Fibroblast of lung (primary cell): ENCODE measurements around the gene RIN3. TPM values are rescaled to one million over a fixed set of nuclear protein-coding genes. Genes with fewer than 3 reads are reported as not detected.

Source experiments
- DNase-seq, 2 donors: peaks; one replicate each; pipeline versions ENCODE4 v3.0.0 to v3.0.0-alpha.2; 2010; ENCODE audit warnings: low read depth in 2 of 2
- H2AFZ ChIP-seq: 2 replicates; pipeline ENCODE4 v1.5.1; 2012; ENCODE audit warnings: low read length, control low read depth, inconsistent platforms
- H3K27ac ChIP-seq: 2 replicates; pipeline ENCODE4 v1.5.1; 2011; ENCODE audit warnings: low read length, control low read depth; ENCODE audit not compliant: insufficient read depth
- H3K27me3 ChIP-seq: 2 replicates; pipeline ENCODE4 v1.5.1; 2011; ENCODE audit warnings: mild to moderate bottlenecking, low read length; ENCODE audit not compliant: control insufficient read depth, insufficient read depth
- H3K36me3 ChIP-seq: 2 replicates; pipeline ENCODE4 v1.5.1; 2011; ENCODE audit warnings: low read length; ENCODE audit not compliant: control insufficient read depth, insufficient read depth
- H3K4me1 ChIP-seq: 2 replicates; pipeline ENCODE4 v1.5.1; 2011; ENCODE audit warnings: low read length; ENCODE audit not compliant: control insufficient read depth, insufficient read depth; ENCODE audit errors: extremely low read depth
- H3K4me2 ChIP-seq: 2 replicates; pipeline ENCODE4 v1.5.1; 2011; ENCODE audit warnings: low read length, control low read depth; ENCODE audit not compliant: insufficient read depth; ENCODE audit errors: extremely low read depth
- H3K4me3 ChIP-seq, 4 experiments: fragments of 200-600 bp in 1 of 4; sonication (generic) in 1 of 4; replicated peaks in 1 of 4; 2 replicates each; pipeline ENCODE4 v1.5.1; 2011 to 2016; ENCODE audit warnings: low read length in 4 of 4, low read depth in 3 of 4, mild to moderate bottlenecking in 3 of 4, control low read depth in 2 of 4, inconsistent platforms in 1 of 4, mixed read lengths in 1 of 4; ENCODE audit not compliant: insufficient read depth in 1 of 4; ENCODE audit errors: control extremely low read depth in 1 of 4
- H3K79me2 ChIP-seq: 2 replicates; pipeline ENCODE4 v1.5.1; 2012; ENCODE audit warnings: mild to moderate bottlenecking, low read length, inconsistent platforms; ENCODE audit not compliant: control insufficient read depth, insufficient read depth
- H3K9ac ChIP-seq: 2 replicates; pipeline ENCODE4 v1.5.1; 2011; ENCODE audit warnings: mild to moderate bottlenecking, low read length, control low read depth; ENCODE audit not compliant: insufficient read depth
- H3K9me3 ChIP-seq: 2 replicates; pipeline ENCODE4 v1.5.1; 2012; ENCODE audit warnings: low read depth, low read length; ENCODE audit not compliant: control insufficient read depth, insufficient read depth
- H4K20me1 ChIP-seq: 2 replicates; pipeline ENCODE4 v1.5.1; 2011; ENCODE audit warnings: low read length; ENCODE audit not compliant: control insufficient read depth, insufficient read depth; ENCODE audit errors: extremely low read depth
- EZH2 ChIP-seq: IDR thresholded peaks from 2 replicates; pipeline ENCODE4 v1.5.1; 2012; ENCODE audit warnings: low read length, control low read depth, mild to moderate bottlenecking; ENCODE audit errors: missing control alignments
- polyA plus RNA-seq, 2 donors: library from polyadenylated mRNA; depleted of rRNA in 1 of 2; stranded (reverse) in 1 of 2; unstranded in 1 of 2; fragments of >200 nt; gene quantifications; 2 replicates each; pipeline ENCODE4 v1.2.1, GENCODE V29; 2011 to 2012; ENCODE audit warnings: missing spikeins in 1 of 2
- total RNA-seq: library from RNA; depleted of rRNA; stranded (reverse); fragments of >200 nt; gene quantifications from 2 replicates; pipeline ENCODE4 v1.2.1, GENCODE V29; 2014
- TF ChIP-seq, protein P1 (sequence below), 2 donors: IDR thresholded peaks in 1 of 2; conservative IDR thresholded peaks in 1 of 2; 1 replicate in 1 of 2; 2 replicates in 1 of 2; pipeline ENCODE4 v1.5.1; 2011 to 2012; ENCODE audit warnings: low read length in 2 of 2, control low read depth in 1 of 2, inconsistent platforms in 1 of 2, low read depth in 1 of 2, mild to moderate bottlenecking in 1 of 2

Gene RIN3
- total and polyA plus RNA-seq, 2 donors (not counting 1 experiment from before 2014, with no cell fraction given), result 8.9 to 9.2 TPM

DNA sequence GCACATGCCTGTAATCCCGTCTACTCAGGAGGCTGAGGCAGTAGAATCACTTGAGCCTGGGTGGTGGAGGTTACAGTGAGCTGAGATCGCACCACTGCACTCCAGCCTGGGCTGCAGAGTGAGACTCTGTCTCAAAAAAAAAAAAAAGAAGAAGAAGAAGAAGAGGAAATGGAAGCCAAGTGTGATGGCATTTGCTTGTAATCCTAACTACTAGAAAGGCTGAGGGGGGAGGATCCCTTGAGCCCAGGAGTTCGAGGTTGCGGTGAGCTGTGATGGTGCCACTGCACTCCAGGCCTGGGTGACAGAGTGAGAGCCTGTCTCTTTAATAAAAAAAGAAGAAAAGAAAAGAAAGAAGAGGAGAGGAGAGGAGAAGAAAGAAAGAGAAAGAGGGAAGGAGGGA, 182.8 kb downstream of the RIN3 start:
- Histone ChIP-seq H3K27ac (no peak overlapping the region), H3K9me3 (no peaks in the 10 kb centered on the region), H3K36me3 (no peaks in the 10 kb centered on the region), H3K27me3 (no peaks in the 10 kb centered on the region), H3K4me3 (no peak overlapping the region), H3K9ac (no peak overlapping the region), H4K20me1 (no peaks in the 10 kb centered on the region), H3K4me1 (peaks cover 2% of the 10 kb centered on the region), H3K79me2 (no peaks in the 10 kb centered on the region), H2AFZ (no peak overlapping the region), H3K4me2 (no peak overlapping the region)
- DNase-seq, result no peak
- TF ChIP-seq, protein P1, sequence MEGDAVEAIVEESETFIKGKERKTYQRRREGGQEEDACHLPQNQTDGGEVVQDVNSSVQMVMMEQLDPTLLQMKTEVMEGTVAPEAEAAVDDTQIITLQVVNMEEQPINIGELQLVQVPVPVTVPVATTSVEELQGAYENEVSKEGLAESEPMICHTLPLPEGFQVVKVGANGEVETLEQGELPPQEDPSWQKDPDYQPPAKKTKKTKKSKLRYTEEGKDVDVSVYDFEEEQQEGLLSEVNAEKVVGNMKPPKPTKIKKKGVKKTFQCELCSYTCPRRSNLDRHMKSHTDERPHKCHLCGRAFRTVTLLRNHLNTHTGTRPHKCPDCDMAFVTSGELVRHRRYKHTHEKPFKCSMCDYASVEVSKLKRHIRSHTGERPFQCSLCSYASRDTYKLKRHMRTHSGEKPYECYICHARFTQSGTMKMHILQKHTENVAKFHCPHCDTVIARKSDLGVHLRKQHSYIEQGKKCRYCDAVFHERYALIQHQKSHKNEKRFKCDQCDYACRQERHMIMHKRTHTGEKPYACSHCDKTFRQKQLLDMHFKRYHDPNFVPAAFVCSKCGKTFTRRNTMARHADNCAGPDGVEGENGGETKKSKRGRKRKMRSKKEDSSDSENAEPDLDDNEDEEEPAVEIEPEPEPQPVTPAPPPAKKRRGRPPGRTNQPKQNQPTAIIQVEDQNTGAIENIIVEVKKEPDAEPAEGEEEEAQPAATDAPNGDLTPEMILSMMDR (conservative IDR thresholded peaks at IDR 0.05 in 1 of 2, IDR thresholded peaks at IDR 0.05 in 1 of 2; ENCODE audit: low read depth in 1 of 2, low read length in 2 of 2), result no peak
- TF ChIP-seq EZH2, result no peak

DNA sequence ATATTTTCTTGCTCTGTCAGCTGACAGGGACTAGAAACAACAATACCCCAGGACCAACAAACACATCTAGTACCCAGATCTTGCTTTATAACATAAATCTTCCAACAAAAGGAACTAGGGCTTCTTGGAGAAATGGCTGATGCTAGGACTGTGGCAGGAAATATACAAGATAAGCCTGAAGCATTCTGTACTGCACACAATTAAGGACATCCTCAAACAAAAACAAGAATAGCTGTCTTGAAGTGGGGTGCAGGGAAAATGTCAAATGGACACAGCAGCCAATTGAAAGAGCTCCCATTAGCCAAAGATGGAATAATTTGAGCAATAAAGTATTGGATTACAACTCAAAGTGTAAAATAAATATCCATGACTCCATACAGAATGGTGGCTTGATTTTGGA, 184.8 kb downstream of the RIN3 start:
- Histone ChIP-seq H2AFZ (no peak overlapping the region), H3K27ac (no peak overlapping the region), H3K9ac (no peak overlapping the region), H3K9me3 (no peaks in the 10 kb centered on the region), H3K4me1 (no peaks in the 10 kb centered on the region), H3K27me3 (no peaks in the 10 kb centered on the region), H3K36me3 (no peaks in the 10 kb centered on the region), H3K4me3 (no peak overlapping the region), H4K20me1 (no peaks in the 10 kb centered on the region), H3K4me2 (no peak overlapping the region), H3K79me2 (no peaks in the 10 kb centered on the region)
- TF ChIP-seq, protein P1 (conservative IDR thresholded peaks at IDR 0.05 in 1 of 2, IDR thresholded peaks at IDR 0.05 in 1 of 2; ENCODE audit: low read depth in 1 of 2, low read length in 2 of 2), result no peak
- TF ChIP-seq EZH2, result no peak
- DNase-seq, result no peak

DNA sequence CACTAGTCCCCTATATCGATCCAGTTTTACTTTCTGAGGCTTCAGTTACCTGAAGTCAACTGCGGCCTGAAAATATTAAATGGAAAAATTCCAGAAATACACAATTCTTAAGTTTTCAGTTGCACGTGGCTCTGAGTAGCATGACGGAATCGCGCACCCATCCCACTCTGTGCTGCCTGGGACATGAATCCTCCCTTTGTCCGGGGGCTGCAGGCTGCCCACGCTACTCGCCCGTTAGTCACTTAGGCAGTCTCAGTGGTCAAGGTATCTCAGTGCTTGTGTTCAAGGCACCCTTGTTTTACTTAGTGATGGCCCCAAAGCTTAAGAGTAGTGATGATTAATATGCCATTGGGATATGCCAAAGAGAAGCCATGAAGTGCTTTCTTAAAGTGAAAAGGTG, 188.2 kb downstream of the RIN3 start:
- Histone ChIP-seq H3K79me2 (no peaks in the 10 kb centered on the region), H3K36me3 (no peaks in the 10 kb centered on the region), H4K20me1 (no peaks in the 10 kb centered on the region), H3K27me3 (no peaks in the 10 kb centered on the region), H3K4me1 (no peaks in the 10 kb centered on the region), H3K27ac (no peak overlapping the region), H2AFZ (no peak overlapping the region), H3K4me2 (no peak overlapping the region), H3K9me3 (no peaks in the 10 kb centered on the region), H3K4me3 (no peak overlapping the region), H3K9ac (no peak overlapping the region)
- DNase-seq, result no peak
- TF ChIP-seq, protein P1 (conservative IDR thresholded peaks at IDR 0.05 in 1 of 2, IDR thresholded peaks at IDR 0.05 in 1 of 2; ENCODE audit: low read depth in 1 of 2, low read length in 2 of 2), result no peak
- TF ChIP-seq EZH2, result no peak
